GM13977 (cell line): ENCODE measurements around the gene NARF.

Experiments used
- DNase-seq: peaks from one replicate; pipeline ENCODE4 v3.0.0; 2012; ENCODE audit warnings: low spot score
- CTCF ChIP-seq: IDR thresholded peaks from 2 replicates; pipeline ENCODE4 v1.5.1; 2012; ENCODE audit warnings: mild to moderate bottlenecking, control low read depth; ENCODE audit not compliant: insufficient read depth; ENCODE audit errors: extremely low read depth, missing control alignments
- in situ Hi-C: fragments of 300-500 bp; cut with MboI; formaldehyde crosslinking; loops from one replicate; pipeline ENCODE4 v1.12.0; 2022; ENCODE audit warnings: low sequenced_read_pairs, low pct_unique_long_range_greater_than_20kb, mixed read lengths, inconsistent platforms; ENCODE audit not compliant: unreplicated experiment

The NARF gene

GRCh38 chr17:82477934-82478333 lies 19.4 kb downstream of the NARF start:
- no peak for TF ChIP-seq CTCF
- DNase-seq: no peak
- in situ Hi-C loops: no loop called here

GRCh38 chr17:82479602-82480001 lies 21.1 kb downstream of the NARF start:
- in situ Hi-C loops: no loop called here
- TF ChIP-seq CTCF: no peak
- DNase-seq: no peak

- DNase-seq: no peak
- TF ChIP-seq CTCF: no peak
- in situ Hi-C loops: no loop called here
These were observed 21.8 kb downstream of the NARF start for GRCh38 chr17:82480318-82480717.

GRCh38 chr17:82483204-82483660 lies 24.7 kb downstream of the NARF start:
- no peak for TF ChIP-seq CTCF
- in situ Hi-C loops: no loop called here
- DNase-seq: no peak

- in situ Hi-C loops: no loop called here
- no peak for DNase-seq
- no peak for TF ChIP-seq CTCF
These were observed 25.3 kb downstream of the NARF start for GRCh38 chr17:82483836-82484235.

- in situ Hi-C loops: no loop called here
- DNase-seq: no peak
These were observed 27.9 kb downstream of the NARF start for GRCh38 chr17:82486231-82487094.

More at GRCh38 chr17:82486231-82487094, 27.9 kb downstream of the NARF start:
- TF ChIP-seq CTCF: no peak
